Measurements from ENCODE around the gene CYTH1.

CYTH1 gene

GRCh38 chr17:78669975-78670518 lies 112.0 kb downstream of the CYTH1 start:
- DNase-seq (ENCODE audit: low read depth), result no peak

- DNase-seq (ENCODE audit: low read depth), result no peak
Measured at GRCh38 chr17:78669256-78669974, 112.7 kb downstream of the CYTH1 start.

GRCh38 chr17:78668847-78669246 lies 113.2 kb downstream of the CYTH1 start:
- no peak for DNase-seq (ENCODE audit: low read depth)

- no peak for DNase-seq (ENCODE audit: low read depth)
Measured at GRCh38 chr17:78667741-78668640, 114.1 kb downstream of the CYTH1 start.

GRCh38 chr17:78667091-78667490 lies 115.0 kb downstream of the CYTH1 start:
- no peak for DNase-seq (ENCODE audit: low read depth)

GRCh38 chr17:78665952-78666920 lies 115.8 kb downstream of the CYTH1 start:
- DNase-seq (ENCODE audit: low read depth), result peak; percentile 8

- no peak for DNase-seq (ENCODE audit: low read depth)
Measured at GRCh38 chr17:78665387-78665951, 116.6 kb downstream of the CYTH1 start.

- no peak for DNase-seq (ENCODE audit: low read depth)
Measured at GRCh38 chr17:78664476-78665386, 117.3 kb downstream of the CYTH1 start.

- no peak for DNase-seq (ENCODE audit: low read depth)
Measured at GRCh38 chr17:78661093-78661770, 120.8 kb downstream of the CYTH1 start.

GRCh38 chr17:78659546-78659945 lies 122.5 kb downstream of the CYTH1 start:
- no peak for DNase-seq (ENCODE audit: low read depth)

GRCh38 chr17:78658281-78658785 lies 123.7 kb downstream of the CYTH1 start:
- no peak for DNase-seq (ENCODE audit: low read depth)

GRCh38 chr17:78655251-78655940 lies 126.7 kb downstream of the CYTH1 start:
- DNase-seq (ENCODE audit: low read depth), result no peak

GRCh38 chr17:78654325-78654724 lies 127.7 kb downstream of the CYTH1 start:
- DNase-seq (ENCODE audit: low read depth), result no peak

GRCh38 chr17:78653382-78653781 lies 128.7 kb downstream of the CYTH1 start:
- no peak for DNase-seq (ENCODE audit: low read depth)

- DNase-seq (ENCODE audit: low read depth), result no peak
Measured at GRCh38 chr17:78652913-78653312, 129.2 kb downstream of the CYTH1 start.

GRCh38 chr17:78652024-78652423 lies 130.0 kb downstream of the CYTH1 start:
- no peak for DNase-seq (ENCODE audit: low read depth)

- no peak for DNase-seq (ENCODE audit: low read depth)
Measured at GRCh38 chr17:78651554-78651953, 130.5 kb downstream of the CYTH1 start.

GRCh38 chr17:78650093-78650715 lies 131.9 kb downstream of the CYTH1 start:
- no peak for DNase-seq (ENCODE audit: low read depth)

Measured in stimulated activated CD8-positive, alpha-beta memory T cell treated with anti-CD3 and anti-CD28 coated beads, Interleukin-12 subunit alpha, Interleukin-12 subunit beta, amount 100 ng/mL, for 1 hour (primary cell).